Neural cell (in vitro differentiated cells): ENCODE measurements around the gene CRYGN. TPM values are rescaled to one million over a fixed set of nuclear protein-coding genes. Genes with fewer than 3 reads are reported as not detected.

Experiments used
- H2AFZ ChIP-seq: fragments of 200-600, 300-800 bp; sonication (generic), shearing (Covaris generic); 2 replicates; pipeline ENCODE4 v1.6.0; 2014; ENCODE audit warnings: low read depth, mild to moderate bottlenecking, antibody characterized with exemption, low read length, moderate library complexity
- H3F3A ChIP-seq: fragments of 200-600 bp; shearing (Covaris generic); 2 replicates; pipeline ENCODE4 v1.6.1; 2016; ENCODE audit warnings: mild to moderate bottlenecking, moderate library complexity, mixed read lengths, antibody characterized with exemption, low read length; ENCODE audit not compliant: insufficient read depth, poor library complexity, severe bottlenecking
- H3K27ac ChIP-seq: fragments of 200-600, 300-800 bp; sonication (generic), shearing (Covaris generic); 2 replicates; pipeline ENCODE4 v1.5.1; 2014; ENCODE audit warnings: mild to moderate bottlenecking, low read length, moderate library complexity
- H3K27me3 ChIP-seq: fragments of 300-800, 200-600 bp; sonication (generic), shearing (Covaris generic); 2 replicates; pipeline ENCODE4 v1.6.0; 2014; ENCODE audit warnings: mild to moderate bottlenecking, low read depth, low read length, moderate library complexity; ENCODE audit not compliant: insufficient read depth
- H3K36me3 ChIP-seq: fragments of 300-800, 200-600 bp; sonication (generic), shearing (Covaris generic); 2 replicates; pipeline ENCODE4 v1.5.1; 2014; ENCODE audit warnings: mild to moderate bottlenecking, antibody characterized with exemption, low read length, moderate library complexity; ENCODE audit not compliant: insufficient read depth
- H3K4me2 ChIP-seq: fragments of 300-800, 200-600 bp; sonication (generic), shearing (Covaris generic); 2 replicates; pipeline ENCODE4 v1.6.0; 2014; ENCODE audit warnings: mild to moderate bottlenecking, low read length
- H3K4me3 ChIP-seq: fragments of 300-800, 200-600 bp; sonication (generic), shearing (Covaris generic); 2 replicates; pipeline ENCODE4 v1.5.1; 2014; ENCODE audit warnings: mild to moderate bottlenecking, low read length, moderate library complexity
- H3K79me2 ChIP-seq: fragments of 200-600 bp; shearing (Covaris generic); replicated peaks from 2 replicates; pipeline ENCODE4 v1.6.0; 2014; ENCODE audit warnings: mild to moderate bottlenecking, low read length, moderate library complexity; ENCODE audit not compliant: insufficient read depth
- H3K9ac ChIP-seq: fragments of 300-800, 200-600 bp; sonication (generic), shearing (Covaris generic); 2 replicates; pipeline ENCODE4 v1.6.1; 2016; ENCODE audit warnings: mild to moderate bottlenecking, low read length, mixed read lengths
- H3K9me2 ChIP-seq: fragments of 200-600 bp; shearing (Covaris generic); 2 replicates; pipeline ENCODE4 v1.6.1; 2016; ENCODE audit warnings: mild to moderate bottlenecking, low read length, mixed read lengths; ENCODE audit not compliant: insufficient read depth
- H3K9me3 ChIP-seq: fragments of 200-600, 300-800 bp; sonication (generic), shearing (Covaris generic); 2 replicates; pipeline ENCODE4 v1.6.1; 2016; ENCODE audit warnings: mild to moderate bottlenecking, mixed run types, low read length, moderate library complexity, mixed read lengths
- H4K20me1 ChIP-seq: fragments of 200-600 bp; shearing (Covaris generic); 2 replicates; pipeline ENCODE4 v1.6.1; 2016; ENCODE audit warnings: mild to moderate bottlenecking, mixed run types; ENCODE audit not compliant: insufficient read depth
- CTCF ChIP-seq: fragments of 450-650 bp; IDR thresholded peaks from 2 replicates; pipeline ENCODE4 v1.5.1; 2014; ENCODE audit warnings: antibody characterized with exemption, mild to moderate bottlenecking, moderate library complexity; ENCODE audit not compliant: poor library complexity, severe bottlenecking
- EP300 ChIP-seq: fragments of 450-650 bp; conservative IDR thresholded peaks from 2 replicates; pipeline ENCODE4 v1.6.1; 2014; ENCODE audit warnings: antibody characterized with exemption, mild to moderate bottlenecking, moderate library complexity; ENCODE audit not compliant: poor library complexity, severe bottlenecking
- EZH2 ChIP-seq: fragments of 200-600, 300-800 bp; shearing (Covaris generic), sonication (generic); IDR thresholded peaks from 2 replicates; pipeline ENCODE4 v1.6.1; 2014; ENCODE audit warnings: antibody characterized with exemption, low read length, borderline replicate concordance, mild to moderate bottlenecking; ENCODE audit not compliant: insufficient read depth, poor library complexity, severe bottlenecking
- MXI1 ChIP-seq: fragments of 450-650 bp; conservative IDR thresholded peaks from 2 replicates; pipeline ENCODE4 v1.6.1; 2014; ENCODE audit warnings: antibody characterized with exemption, mild to moderate bottlenecking; ENCODE audit not compliant: poor library complexity, severe bottlenecking
- POLR2AphosphoS5 ChIP-seq: IDR thresholded peaks from 2 replicates; pipeline ENCODE4 v1.6.1; 2012
- RAD21 ChIP-seq: fragments of 450-650 bp; conservative IDR thresholded peaks from 2 replicates; pipeline ENCODE4 v1.6.1; 2014; ENCODE audit warnings: antibody characterized with exemption, mild to moderate bottlenecking, moderate library complexity
- REST ChIP-seq: IDR thresholded peaks from 2 replicates; pipeline ENCODE4 v1.6.1; 2012; ENCODE audit warnings: borderline replicate concordance
- SMC3 ChIP-seq: fragments of 450-650 bp; conservative IDR thresholded peaks from 2 replicates; pipeline ENCODE4 v1.6.1; 2014; ENCODE audit warnings: antibody characterized with exemption, mild to moderate bottlenecking, moderate library complexity; ENCODE audit not compliant: poor library complexity
- TAF1 ChIP-seq: IDR thresholded peaks from 2 replicates; pipeline ENCODE4 v1.6.1; 2012; ENCODE audit warnings: low read depth
- polyA plus RNA-seq: library from polyadenylated mRNA; depleted of rRNA; stranded (reverse); fragments of >200 nt; gene quantifications from 2 replicates; pipeline ENCODE4 v1.2.3, GENCODE V29; 2014

Gene CRYGN
- polyA plus RNA-seq, 1 donor from 2014 or later: not detected

- H3K9me3 ChIP-seq: no peaks in the 10 kb centered on the region
- no peak overlapping the region for H3K4me3 ChIP-seq
- no peaks in the 10 kb centered on the region for H3K36me3 ChIP-seq
- no peak overlapping the region for H2AFZ ChIP-seq
- no peaks in the 10 kb centered on the region for H3F3A ChIP-seq
- no peak for TF ChIP-seq EZH2
- TF ChIP-seq SMC3: no peak
- TF ChIP-seq CTCF: no peak
- no peak for TF ChIP-seq RAD21
- no peak for TF ChIP-seq POLR2AphosphoS5
- no peak for TF ChIP-seq TAF1
- no peak for TF ChIP-seq EP300
- no peak for TF ChIP-seq MXI1
- TF ChIP-seq REST: no peak
- H3K79me2 ChIP-seq: no peaks in the 10 kb centered on the region
- H3K9ac ChIP-seq: no peak overlapping the region
- no peaks in the 10 kb centered on the region for H3K9me2 ChIP-seq
- no peaks in the 10 kb centered on the region for H4K20me1 ChIP-seq
- peaks cover 5% of the 10 kb centered on the region for H3K27me3 ChIP-seq
- no peak overlapping the region for H3K4me2 ChIP-seq
- no peak overlapping the region for H3K27ac ChIP-seq
Observed at GRCh38 chr7:151387161-151388006, 52.6 kb downstream of the CRYGN start.

GRCh38 chr7:151386301-151387160, 53.4 kb downstream of the CRYGN start:
- Histone ChIP-seq H3K4me2 (no peak overlapping the region), H3F3A (no peaks in the 10 kb centered on the region), H4K20me1 (no peaks in the 10 kb centered on the region), H3K36me3 (no peaks in the 10 kb centered on the region), H3K4me3 (no peak overlapping the region), H3K9ac (no peak overlapping the region), H3K79me2 (no peaks in the 10 kb centered on the region), H2AFZ (no peak overlapping the region), H3K9me2 (no peaks in the 10 kb centered on the region), H3K9me3 (no peaks in the 10 kb centered on the region), H3K27ac (no peak overlapping the region), H3K27me3 (peaks cover 14% of the 10 kb centered on the region)
- no peak for TF ChIP-seq CTCF
- no peak for TF ChIP-seq REST
- TF ChIP-seq MXI1: no peak
